ENCODE results near the gene NTM. TPM values are rescaled to one million over a fixed set of nuclear protein-coding genes. Genes with fewer than 3 reads are reported as not detected.

The NTM gene
- total RNA-seq, 1 donor from 2014 or later: 82.7 TPM

GRCh38 chr11:131662317-131662972 is 292.0 kb downstream of the NTM start:
- Mint-ChIP-seq H3K4me1 (ENCODE audit: unreplicated experiment) (no peaks in the 10 kb centered on the region), H3K27me3 (ENCODE audit: unreplicated experiment) (peaks cover 41% of the 10 kb centered on the region), H3K27ac (ENCODE audit: unreplicated experiment) (no peak overlapping the region), H3K9me3 (ENCODE audit: unreplicated experiment) (no peaks in the 10 kb centered on the region), H3K4me3 (ENCODE audit: unreplicated experiment) (no peak overlapping the region), H3K36me3 (ENCODE audit: unreplicated experiment) (no peaks in the 10 kb centered on the region)
- no peak for TF ChIP-seq CTCF (IDR thresholded peaks at IDR 0.05)
- DNase-seq (ENCODE audit: extremely low spot score, unreplicated experiment): no peak

GRCh38 chr11:131662993-131663392 is 292.6 kb downstream of the NTM start:
- Mint-ChIP-seq H3K36me3 (ENCODE audit: unreplicated experiment) (no peaks in the 10 kb centered on the region), H3K27me3 (ENCODE audit: unreplicated experiment) (peaks cover 36% of the 10 kb centered on the region), H3K27ac (ENCODE audit: unreplicated experiment) (no peak overlapping the region), H3K4me3 (ENCODE audit: unreplicated experiment) (no peak overlapping the region), H3K4me1 (ENCODE audit: unreplicated experiment) (no peaks in the 10 kb centered on the region), H3K9me3 (ENCODE audit: unreplicated experiment) (no peaks in the 10 kb centered on the region)
- TF ChIP-seq CTCF (IDR thresholded peaks at IDR 0.05): no peak
- no peak for DNase-seq (ENCODE audit: extremely low spot score, unreplicated experiment)

GRCh38 chr11:131663405-131664200 is 293.2 kb downstream of the NTM start:
- Mint-ChIP-seq H3K4me3 (ENCODE audit: unreplicated experiment) (no peak overlapping the region), H3K36me3 (ENCODE audit: unreplicated experiment) (no peaks in the 10 kb centered on the region), H3K4me1 (ENCODE audit: unreplicated experiment) (no peaks in the 10 kb centered on the region), H3K27me3 (ENCODE audit: unreplicated experiment) (peaks cover 31% of the 10 kb centered on the region), H3K27ac (ENCODE audit: unreplicated experiment) (no peak overlapping the region), H3K9me3 (ENCODE audit: unreplicated experiment) (no peaks in the 10 kb centered on the region)
- no peak for TF ChIP-seq CTCF (IDR thresholded peaks at IDR 0.05)
- DNase-seq (ENCODE audit: extremely low spot score, unreplicated experiment): no peak

- no peak for DNase-seq (ENCODE audit: extremely low spot score, unreplicated experiment)
- TF ChIP-seq CTCF (IDR thresholded peaks at IDR 0.05): no peak
- H3K27me3 Mint-ChIP-seq (ENCODE audit: unreplicated experiment): peaks cover 34% of the 10 kb centered on the region
- no peak overlapping the region for H3K4me3 Mint-ChIP-seq (ENCODE audit: unreplicated experiment)
- H3K9me3 Mint-ChIP-seq (ENCODE audit: unreplicated experiment): no peaks in the 10 kb centered on the region
- H3K27ac Mint-ChIP-seq (ENCODE audit: unreplicated experiment): no peak overlapping the region
- H3K4me1 Mint-ChIP-seq (ENCODE audit: unreplicated experiment): no peaks in the 10 kb centered on the region
- no peaks in the 10 kb centered on the region for H3K36me3 Mint-ChIP-seq (ENCODE audit: unreplicated experiment)
Measured at GRCh38 chr11:131664293-131664692, 293.9 kb downstream of the NTM start.

GRCh38 chr11:131664816-131665215 is 294.4 kb downstream of the NTM start:
- peaks cover 33% of the 10 kb centered on the region for H3K27me3 Mint-ChIP-seq (ENCODE audit: unreplicated experiment)
- DNase-seq (ENCODE audit: extremely low spot score, unreplicated experiment): no peak
- H3K9me3 Mint-ChIP-seq (ENCODE audit: unreplicated experiment): no peaks in the 10 kb centered on the region
- H3K36me3 Mint-ChIP-seq (ENCODE audit: unreplicated experiment): no peaks in the 10 kb centered on the region
- TF ChIP-seq CTCF (IDR thresholded peaks at IDR 0.05): no peak
- no peak overlapping the region for H3K4me3 Mint-ChIP-seq (ENCODE audit: unreplicated experiment)
- no peak overlapping the region for H3K27ac Mint-ChIP-seq (ENCODE audit: unreplicated experiment)
- no peaks in the 10 kb centered on the region for H3K4me1 Mint-ChIP-seq (ENCODE audit: unreplicated experiment)

All from osteocyte (in vitro differentiated cells).